ENCODE results near the gene RAB17.
A peak's percentile ranks its signal among the peaks of the same experiment; 100 is the strongest.

RAB17 gene

GRCh38 chr2:237590272-237591140, at the start of gene RAB17:
Gene RAB17 (minus strand): TSS chr2:237590734. CDS start chr2:237586154, 4,580 bp downstream.
- DNase-seq (ENCODE audit: low read depth): peak; percentile 75
- H3K4me3 ChIP-seq (ENCODE audit: low read length): no peak within 1 kb of the TSS
- no peak for TF ChIP-seq CTCF (IDR thresholded peaks at IDR 0.05; ENCODE audit: insufficient read depth, low read depth, low read length, missing control alignments)

GRCh38 chr2:237639836-237640220, 49.3 kb upstream of the RAB17 start:
- TF ChIP-seq CTCF (IDR thresholded peaks at IDR 0.05; ENCODE audit: insufficient read depth, low read depth, low read length, missing control alignments): no peak
- H3K4me3 ChIP-seq (ENCODE audit: low read length): no peak overlapping the region
- no peak for DNase-seq (ENCODE audit: low read depth)

GRCh38 chr2:237639052-237639835, 48.7 kb upstream of the RAB17 start:
- no peak for DNase-seq (ENCODE audit: low read depth)
- H3K4me3 ChIP-seq (ENCODE audit: low read length): no peak overlapping the region
- no peak for TF ChIP-seq CTCF (IDR thresholded peaks at IDR 0.05; ENCODE audit: insufficient read depth, low read depth, low read length, missing control alignments)

- no peak for DNase-seq (ENCODE audit: low read depth)
- no peak overlapping the region for H3K4me3 ChIP-seq (ENCODE audit: low read length)
- TF ChIP-seq CTCF (IDR thresholded peaks at IDR 0.05; ENCODE audit: insufficient read depth, low read depth, low read length, missing control alignments): no peak
These were observed 47.6 kb upstream of the RAB17 start for GRCh38 chr2:237638176-237638575.

GRCh38 chr2:237637429-237638135, 47.0 kb upstream of the RAB17 start:
- DNase-seq (ENCODE audit: low read depth): no peak
- no peak overlapping the region for H3K4me3 ChIP-seq (ENCODE audit: low read length)
- no peak for TF ChIP-seq CTCF (IDR thresholded peaks at IDR 0.05; ENCODE audit: insufficient read depth, low read depth, low read length, missing control alignments)

GRCh38 chr2:237636578-237636977, 46.0 kb upstream of the RAB17 start:
- no peak for TF ChIP-seq CTCF (IDR thresholded peaks at IDR 0.05; ENCODE audit: insufficient read depth, low read depth, low read length, missing control alignments)
- no peak for DNase-seq (ENCODE audit: low read depth)
- H3K4me3 ChIP-seq (ENCODE audit: low read length): no peak overlapping the region

Data from epithelial cell of esophagus (primary cell).